Stimulated activated CD8-positive, alpha-beta memory T cell treated with anti-CD3 and anti-CD28 coated beads, Interleukin-15, amount 100 ng/mL, for 4 hours (primary cell): ENCODE data around the gene KIF22.

Source experiments
- DNase-seq, 2 donors: peaks; one replicate each; pipeline ENCODE4 v3.0.0-alpha.2; 2020; ENCODE audit warnings: low read depth in 2 of 2

Gene KIF22

GRCh38 chr16:29841631-29842030 is 51.1 kb downstream of the KIF22 start:
- DNase-seq = no peak

- no peak for DNase-seq
Measured at GRCh38 chr16:29842732-29843346, 52.3 kb downstream of the KIF22 start.

- no peak for DNase-seq
Measured at GRCh38 chr16:29843931-29844330, 53.4 kb downstream of the KIF22 start.

GRCh38 chr16:29844575-29845331 is 54.2 kb downstream of the KIF22 start:
- DNase-seq = no peak

- DNase-seq = no peak
Measured at GRCh38 chr16:29845656-29846055, 55.1 kb downstream of the KIF22 start.

- DNase-seq = peak; percentile 42 to 60
Measured at GRCh38 chr16:29848420-29849297, 58.1 kb downstream of the KIF22 start.

GRCh38 chr16:29849505-29849904 is 59.0 kb downstream of the KIF22 start:
- DNase-seq = no peak

GRCh38 chr16:29850998-29851397 is 60.4 kb downstream of the KIF22 start:
- no peak for DNase-seq

GRCh38 chr16:29852654-29853053 is 62.1 kb downstream of the KIF22 start:
- DNase-seq = no peak

- no peak for DNase-seq
Measured at GRCh38 chr16:29854520-29855100, 64.1 kb downstream of the KIF22 start.
